ENCODE data around the gene GNAI3. TPM values are rescaled to one million over a fixed set of nuclear protein-coding genes. Genes with fewer than 3 reads are reported as not detected.

The GNAI3 gene
- total and polyA plus RNA-seq, 10 of the 15 experiments (the other 5 are each of a cell fraction or from before 2014, with no cell fraction given) = 5.9 to 13.8 (median 8.0) TPM

- no peaks in the 10 kb centered on the region for H3K4me1 ChIP-seq (ENCODE audit: control insufficient read depth, insufficient read depth, low read length)
- in situ Hi-C loops (cut with MboI) (no loop called here), intact Hi-C loops (cut with micrococcal nuclease; ENCODE audit: unreplicated experiment) (no loop called here)
- BruUV-seq (replicated peaks) = no TSS peak
- no peak overlapping the region for H3K9ac ChIP-seq (ENCODE audit: control insufficient read depth, insufficient read depth, low read length)
- 89% methylated on average over 1 of the region's 1 CpG for WGBS (ENCODE audit: insufficient coverage, insufficient replicate concordance, low lambda C conversion rate, missing lambda C conversion rate)
- FAIRE-seq = no peak
- H3K4me2 ChIP-seq (ENCODE audit: control insufficient read depth, insufficient read depth) = no peak overlapping the region
- H3K9me3 ChIP-seq (replicated peaks; ENCODE audit: control insufficient read depth, insufficient read depth, low read length) = no peaks in the 10 kb centered on the region
- TF ChIP-seq NR2F1 (conservative IDR thresholded peaks at IDR 0.05) = no peak
- TF ChIP-seq SKIL (IDR thresholded peaks at IDR 0.05; ENCODE audit: low read depth, poor library complexity, severe bottlenecking) = no peak
- no peak for TF ChIP-seq SPI1 (IDR thresholded peaks at IDR 0.05; ENCODE audit: borderline replicate concordance, insufficient read depth, low read depth, low read length)
- no peak for TF ChIP-seq RB1 (IDR thresholded peaks at IDR 0.05; ENCODE audit: borderline replicate concordance)
- TF ChIP-seq ATF3 (IDR thresholded peaks at IDR 0.05; ENCODE audit: borderline replicate concordance, extremely low read depth, low read depth, low read length) = no peak
- TF ChIP-seq ZNF217 (IDR thresholded peaks at IDR 0.05) = no peak
- no peak for TF ChIP-seq POLR2AphosphoS2 (IDR thresholded peaks at IDR 0.05; ENCODE audit: low read depth, low read length)
- TF ChIP-seq MEF2A (IDR thresholded peaks at IDR 0.05; ENCODE audit: insufficient read depth, low read depth, low read length) = no peak
- no peak for TF ChIP-seq RFX5 (IDR thresholded peaks at IDR 0.05; ENCODE audit: low read depth, low read length)
- TF ChIP-seq EGR1 (IDR thresholded peaks at IDR 0.05; ENCODE audit: borderline replicate concordance in 1 of 2, low read depth in 2 of 2, low read length in 2 of 2) = no peak
- no peak for TF ChIP-seq KLF5 (IDR thresholded peaks at IDR 0.05; ENCODE audit: partially characterized antibody)
- TF ChIP-seq JUNB (IDR thresholded peaks at IDR 0.05) = no peak
- no peak for TF ChIP-seq RBBP5 (conservative IDR thresholded peaks at IDR 0.05)
- no peak for TF ChIP-seq NFIC (IDR thresholded peaks at IDR 0.05; ENCODE audit: low read depth, low read length)
- no peak for TF ChIP-seq SIX5 (IDR thresholded peaks at IDR 0.05; ENCODE audit: low read depth, low read length, severe bottlenecking)
- no peak for TF ChIP-seq IRF3 (IDR thresholded peaks at IDR 0.05)
- no peak for TF ChIP-seq ZNF687 (IDR thresholded peaks at IDR 0.05)
- H3K36me3 ChIP-seq (ENCODE audit: control insufficient read depth in 2 of 2, insufficient read depth in 2 of 2, low read length in 1 of 2) = no peaks in the 10 kb centered on the region; a peak in 1 of 4 replicates
- POLR2A ChIA-PET = no interaction called here
- CTCF ChIA-PET = interaction anchor here (0.9 to 2.9 kb wide), 5 partner anchors 8 to 72 kb away, joined by 3 to 12 read pairs (median 3); no protein-coding TSS in a partner anchor
- no peak overlapping the region for H3K4me3 ChIP-seq
- SMC1A ChIA-PET (ENCODE audit: uncharacterized antibody, unreplicated experiment) = interaction anchor here (0.6 to 2.3 kb wide), 4 partner anchors 8 to 35 kb away, joined by 4 to 9 read pairs (median 6); no protein-coding TSS in a partner anchor
- ATAC-seq = no peak
- H3K27ac ChIP-seq (ENCODE audit: control insufficient read depth, insufficient read depth) = no peak overlapping the region
- H4K20me1 ChIP-seq (ENCODE audit: control insufficient read depth, insufficient read depth) = no peaks in the 10 kb centered on the region
- RAD21 ChIA-PET (ENCODE audit: unreplicated experiment) = no interaction called here
- DNase-seq (ENCODE audit: low read depth, low spot score) = no peak
- no peak overlapping the region for H2AFZ ChIP-seq (ENCODE audit: control insufficient read depth, low read depth, low read length)
- H3K79me2 ChIP-seq (ENCODE audit: control insufficient read depth, insufficient read depth, low read length) = no peaks in the 10 kb centered on the region
- H3K27me3 ChIP-seq (replicated peaks in 1 of 2; ENCODE audit: control insufficient read depth in 2 of 2, insufficient read depth in 2 of 2, low read length in 1 of 2) = no peaks in the 10 kb centered on the region
Observed at GRCh38 chr1:109605381-109605780, 57.0 kb downstream of the GNAI3 start.
